Endometrium (tissue), 2 donors: ENCODE results near the gene FGF10.

Experiments used
- FAIRE-seq: peaks from 2 replicates; lab custom pipeline; 2012; peaks lifted over from hg19 to GRCh38; lab: Jason Lieb, UNC
- donor health status: control.
- donor health status: control.

FGF10 gene

GRCh38 chr5:44257221-44257620, 132.0 kb downstream of the FGF10 start:
- no peak for FAIRE-seq
